Ovary (tissue), 3 donors: Measurements from ENCODE around the gene SLC13A5.

Experiments used
- CTCF ChIP-seq, 3 donors: fragments of 450-650 bp in 2 of 3; fragments of 200-600 bp in 1 of 3; IDR thresholded peaks; one replicate each; pipeline versions ENCODE4 v1.5.1 to v1.8.0; 2016 to 2022; ENCODE audit warnings: antibody characterized with exemption in 3 of 3, mild to moderate bottlenecking in 1 of 3
- POLR2A ChIP-seq: fragments of 450-650 bp; IDR thresholded peaks from one replicate; pipeline ENCODE4 v1.6.1; 2017; ENCODE audit warnings: antibody characterized with exemption, mild to moderate bottlenecking, moderate library complexity
- donor health status: DM: no; HTN: no; CAD: no.

- no peak for TF ChIP-seq POLR2A
- TF ChIP-seq CTCF (IDR thresholded peaks at IDR 0.05): no peak
Measured at GRCh38 chr17:6716736-6717135, 3.6 kb upstream of the SLC13A5 start.
